Left ventricle myocardium inferior (tissue), 1 donor: ENCODE data around the gene DCTN1. TPM values are rescaled to one million over a fixed set of nuclear protein-coding genes. Genes with fewer than 3 reads are reported as not detected.

Experiments used
- DNase-seq: peaks from one replicate; pipeline ENCODE4 v3.0.0-alpha.2; 2020
- H3K27ac ChIP-seq: fragments of 200-600 bp; replicated peaks from 2 replicates; pipeline ENCODE4 v1.8.0; 2021
- H3K27me3 ChIP-seq: fragments of 200-600 bp; 2 replicates; pipeline ENCODE4 v1.8.0; 2021; ENCODE audit warnings: low read depth
- H3K36me3 ChIP-seq: fragments of 200-600 bp; 2 replicates; pipeline ENCODE4 v1.8.0; 2021
- H3K4me1 ChIP-seq: fragments of 200-600 bp; 2 replicates; pipeline ENCODE4 v1.8.0; 2021
- H3K4me3 ChIP-seq: fragments of 200-600 bp; 2 replicates; pipeline ENCODE4 v1.8.0; 2021; ENCODE audit warnings: mild to moderate bottlenecking, moderate library complexity
- H3K9me3 ChIP-seq: fragments of 200-600 bp; replicated peaks from 2 replicates; pipeline ENCODE4 v1.8.0; 2021
- intact Hi-C: fragments of 100-400 bp; cut with micrococcal nuclease; formaldehyde crosslinking; loops from one replicate; pipeline ENCODE4 v1.11.0; 2022
- long read RNA-seq: library from polyadenylated mRNA; unstranded; transcript quantifications from one replicate; pipeline ENCODE4 v2.0.0, GENCODE V29; 2021
- total RNA-seq: library from RNA; stranded (reverse); fragmentation: NEBNext Ultra II Directional; extraction: Animal tissue kit (Norgen Biotek cat#: 25700); gene quantifications from one replicate; pipeline ENCODE4 v1.2.1, GENCODE V29; 2021
- TF ChIP-seq, protein P1 (sequence below): fragments of 200-600 bp; IDR thresholded peaks from 2 replicates; pipeline ENCODE4 v1.8.0; 2021; ENCODE audit warnings: antibody characterized with exemption, mild to moderate bottlenecking, borderline replicate concordance
- donor health status: DM: no; HTN: yes; CAD: no; lungs with severe emphysema.

Gene DCTN1
- 201 TPM for total RNA-seq
- long read RNA-seq, full-length matches to known transcripts: 73 of 679 reads
- long read RNA-seq, partial matches to known transcripts: 102 of 679 reads
- long read RNA-seq, other reads (novel, unspliced or antisense): 504 of 679 reads

DNA sequence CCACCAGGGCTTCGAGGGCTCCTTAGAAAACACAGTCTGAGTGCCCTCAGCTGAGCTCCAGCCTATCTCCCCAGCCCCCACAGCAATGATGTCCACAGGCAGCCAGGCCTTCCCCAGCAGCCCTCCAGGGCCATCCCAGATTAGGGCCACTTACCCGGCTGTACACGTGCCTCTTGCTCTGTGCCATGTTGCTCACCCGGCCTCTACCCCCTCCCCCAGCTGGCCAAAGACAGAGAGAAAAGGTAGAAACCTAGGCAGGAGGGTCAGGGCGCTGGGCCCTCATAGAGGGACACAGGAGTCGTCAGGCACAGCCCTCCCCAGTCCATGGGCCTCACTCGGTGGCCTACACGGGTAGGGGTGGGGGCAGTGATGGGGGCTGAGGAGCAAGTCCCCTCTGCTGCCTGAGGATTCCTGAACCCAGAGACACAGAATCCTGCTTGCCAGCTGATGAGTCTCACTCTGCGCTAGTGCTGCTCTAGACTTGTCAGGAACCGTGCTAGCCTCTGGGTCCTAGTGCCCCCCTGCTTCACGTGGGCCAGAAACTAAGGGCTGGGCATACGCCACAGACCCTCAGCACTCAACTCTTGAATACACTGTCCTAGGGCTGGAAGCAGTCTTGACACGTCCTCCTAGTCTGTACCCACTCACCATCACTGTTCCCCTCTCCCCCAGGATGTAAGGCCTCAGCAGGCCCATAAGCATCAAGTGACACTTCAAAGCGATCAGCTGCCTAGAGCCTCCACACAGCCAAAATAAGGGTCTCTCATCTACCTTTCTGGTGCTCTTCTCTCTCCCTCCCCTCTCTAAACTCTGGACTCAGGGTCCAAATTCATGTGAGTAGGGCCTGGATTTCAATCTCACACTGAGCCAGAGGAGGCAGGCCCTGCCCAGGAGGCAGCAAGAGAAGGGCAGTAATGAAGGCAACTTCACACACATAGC lies at the start of gene DCTN1:
TSS of gene DCTN1 (minus strand) at position 461 of the 939 bp plus-strand sequence. CDS start at position 187, 274 bp downstream.
- Histone ChIP-seq H3K4me3 (peak within 1 kb of the TSS; percentile 64), H3K4me1 (peaks cover 80% of the 10 kb centered on the region), H3K9me3 (no peaks in the 10 kb centered on the region), H3K27ac (peak within 1 kb of the TSS; percentile 81), H3K27me3 (no peaks in the 10 kb centered on the region), H3K36me3 (peaks cover 26% of the 10 kb centered on the region)
- peak; percentile 45 for DNase-seq
- intact Hi-C loops: no loop called here
- TF ChIP-seq, protein P1, sequence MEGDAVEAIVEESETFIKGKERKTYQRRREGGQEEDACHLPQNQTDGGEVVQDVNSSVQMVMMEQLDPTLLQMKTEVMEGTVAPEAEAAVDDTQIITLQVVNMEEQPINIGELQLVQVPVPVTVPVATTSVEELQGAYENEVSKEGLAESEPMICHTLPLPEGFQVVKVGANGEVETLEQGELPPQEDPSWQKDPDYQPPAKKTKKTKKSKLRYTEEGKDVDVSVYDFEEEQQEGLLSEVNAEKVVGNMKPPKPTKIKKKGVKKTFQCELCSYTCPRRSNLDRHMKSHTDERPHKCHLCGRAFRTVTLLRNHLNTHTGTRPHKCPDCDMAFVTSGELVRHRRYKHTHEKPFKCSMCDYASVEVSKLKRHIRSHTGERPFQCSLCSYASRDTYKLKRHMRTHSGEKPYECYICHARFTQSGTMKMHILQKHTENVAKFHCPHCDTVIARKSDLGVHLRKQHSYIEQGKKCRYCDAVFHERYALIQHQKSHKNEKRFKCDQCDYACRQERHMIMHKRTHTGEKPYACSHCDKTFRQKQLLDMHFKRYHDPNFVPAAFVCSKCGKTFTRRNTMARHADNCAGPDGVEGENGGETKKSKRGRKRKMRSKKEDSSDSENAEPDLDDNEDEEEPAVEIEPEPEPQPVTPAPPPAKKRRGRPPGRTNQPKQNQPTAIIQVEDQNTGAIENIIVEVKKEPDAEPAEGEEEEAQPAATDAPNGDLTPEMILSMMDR: no peak

DNA sequence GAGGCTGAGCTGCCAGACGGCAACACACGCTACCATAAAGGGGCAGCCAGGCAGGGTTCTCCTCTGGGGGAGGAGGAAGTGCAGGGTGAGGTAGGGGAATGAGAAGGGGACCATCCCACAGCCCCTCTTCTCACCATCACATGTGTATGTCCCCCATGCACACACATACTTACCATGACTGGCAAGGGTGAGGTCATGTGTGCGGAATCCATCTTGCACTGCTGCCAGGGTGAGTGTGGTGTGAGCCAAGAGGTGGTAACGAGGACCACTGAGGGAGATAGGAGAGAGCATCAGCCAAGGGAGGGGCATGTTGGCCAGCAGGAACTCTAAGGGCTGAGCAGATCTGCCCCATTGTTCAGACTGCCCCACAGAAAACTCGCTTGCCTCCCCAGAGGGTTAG lies 48.6 kb upstream of the DCTN1 start:
- Histone ChIP-seq H3K9me3 (no peaks in the 10 kb centered on the region), H3K4me1 (no peaks in the 10 kb centered on the region), H3K27ac (no peak overlapping the region), H3K36me3 (peaks cover 75% of the 10 kb centered on the region), H3K4me3 (no peak overlapping the region), H3K27me3 (no peaks in the 10 kb centered on the region)
- TF ChIP-seq, protein P1: no peak
- DNase-seq: no peak
- intact Hi-C loops: no loop called here

DNA sequence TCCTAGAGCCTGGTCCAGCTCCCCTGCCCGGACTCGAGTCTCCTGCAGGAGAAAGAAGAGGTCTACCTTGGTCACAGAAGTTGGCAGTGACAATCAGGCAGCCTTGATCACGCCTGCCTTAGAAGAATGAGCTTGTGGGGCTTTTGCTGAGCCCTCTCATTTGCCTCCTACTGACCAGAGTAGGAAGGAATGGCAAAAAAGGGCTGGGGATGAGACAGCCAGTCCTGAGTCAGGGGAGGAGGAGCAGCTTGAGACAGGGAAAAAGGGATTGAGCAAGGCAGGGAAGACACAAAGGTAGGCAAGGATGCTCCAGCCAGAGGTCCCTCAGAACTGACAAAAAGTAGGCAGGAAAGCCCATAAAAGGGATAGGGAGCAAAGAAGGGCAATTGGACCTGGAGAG lies 47.4 kb upstream of the DCTN1 start:
- no peak for DNase-seq
- TF ChIP-seq, protein P1: no peak
- no peaks in the 10 kb centered on the region for H3K9me3 ChIP-seq
- H3K27me3 ChIP-seq: no peaks in the 10 kb centered on the region
- H3K36me3 ChIP-seq: peaks cover 74% of the 10 kb centered on the region
- H3K4me3 ChIP-seq: no peak overlapping the region
- intact Hi-C loops: no loop called here
- no peak overlapping the region for H3K27ac ChIP-seq
- H3K4me1 ChIP-seq: no peaks in the 10 kb centered on the region

DNA sequence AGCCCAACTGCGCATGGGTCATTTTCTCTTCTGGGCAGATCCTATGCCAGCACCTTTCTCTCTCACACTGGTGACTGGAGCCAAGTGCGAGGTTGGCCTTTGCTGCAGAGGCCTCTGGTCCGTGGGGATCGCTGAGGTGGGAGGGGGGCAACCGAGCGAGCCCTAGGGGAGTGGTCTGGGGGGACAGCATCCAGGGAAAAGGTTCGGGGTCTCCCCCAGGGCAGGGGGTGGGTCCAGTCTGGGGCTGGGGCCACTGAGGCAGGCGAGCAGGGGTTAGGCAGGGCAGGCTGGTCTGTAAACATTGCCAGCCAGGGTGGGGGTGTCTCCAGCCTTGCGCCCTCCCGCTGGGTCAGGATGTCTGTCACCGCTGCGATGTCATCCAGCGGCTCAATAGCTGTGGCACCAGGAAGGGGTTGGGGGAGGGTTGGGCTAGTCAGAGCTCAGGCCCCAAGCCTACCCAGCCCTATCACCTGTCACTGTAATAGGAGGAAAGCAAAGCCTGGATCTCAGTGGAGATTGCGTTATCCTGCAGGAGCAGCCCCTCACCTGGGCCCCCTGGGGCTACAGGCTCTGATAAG lies 46.2 kb upstream of the DCTN1 start:
- Histone ChIP-seq H3K4me3 (no peak overlapping the region), H3K4me1 (peaks cover 10% of the 10 kb centered on the region), H3K27ac (no peak overlapping the region), H3K27me3 (no peaks in the 10 kb centered on the region), H3K36me3 (peaks cover 63% of the 10 kb centered on the region), H3K9me3 (no peaks in the 10 kb centered on the region)
- intact Hi-C loops: no loop called here
- TF ChIP-seq, protein P1: no peak
- DNase-seq: no peak

DNA sequence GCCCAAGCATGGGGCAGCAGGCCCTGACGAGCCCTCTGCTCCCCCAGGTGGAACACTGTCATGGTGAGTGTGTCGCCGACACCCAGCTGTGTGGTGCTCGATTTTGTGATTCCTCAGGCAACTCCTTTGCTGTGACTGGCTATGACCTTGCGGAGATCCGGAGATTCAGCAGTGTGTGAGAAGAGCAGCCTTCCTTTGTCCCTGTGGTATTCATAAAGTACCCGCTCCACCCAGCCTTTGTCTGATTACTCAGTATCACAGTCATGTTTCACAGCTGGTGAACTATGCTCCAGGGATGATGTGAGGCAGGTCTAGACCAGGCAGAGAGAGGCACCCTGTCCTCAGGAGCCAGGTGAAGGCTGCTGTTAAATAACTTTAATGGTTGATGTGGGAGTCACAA lies 45.4 kb upstream of the DCTN1 start:
- Histone ChIP-seq H3K27me3 (no peaks in the 10 kb centered on the region), H3K36me3 (peaks cover 55% of the 10 kb centered on the region), H3K27ac (no peak overlapping the region), H3K4me3 (no peak overlapping the region), H3K4me1 (peaks cover 16% of the 10 kb centered on the region), H3K9me3 (no peaks in the 10 kb centered on the region)
- DNase-seq: no peak
- TF ChIP-seq, protein P1: no peak
- intact Hi-C loops: no loop called here
